ENCODE data around the gene NPAS3. TPM values are rescaled to one million over a fixed set of nuclear protein-coding genes. Genes with fewer than 3 reads are reported as not detected.

Gene NPAS3
- total RNA-seq, 1 experiment from 2014 or later = not detected

GRCh38 chr14:33685026-33685425 is 746.3 kb downstream of the NPAS3 start:
- CTCF ChIA-PET = no interaction called here
- no peaks in the 10 kb centered on the region for H3K4me1 ChIP-seq (ENCODE audit: control insufficient read depth in 1 of 2, insufficient read depth in 2 of 2, low read length in 2 of 2)
- no TSS peak for BruUV-seq (replicated peaks)

More at GRCh38 chr14:33685026-33685425, 746.3 kb downstream of the NPAS3 start:
- Histone ChIP-seq H3K36me3 (ENCODE audit: control insufficient read depth in 1 of 2, insufficient read depth in 2 of 2, low read length in 2 of 2) (no peaks in the 10 kb centered on the region), H3K27ac (ENCODE audit: low read depth, low read length) (no peak overlapping the region), H3K9me3 (ENCODE audit: control insufficient read depth in 1 of 2, insufficient read depth in 1 of 2, low read depth in 1 of 2, low read length in 2 of 2) (no peaks in the 10 kb centered on the region), H3K9ac (ENCODE audit: low read length) (no peak overlapping the region), H3K27me3 (ENCODE audit: insufficient read depth, low read length) (no peaks in the 10 kb centered on the region), H3K4me3 (replicated peaks in 1 of 2; ENCODE audit: low read depth in 1 of 2, low read length in 2 of 2) (no peak overlapping the region), H3K79me2 (ENCODE audit: insufficient read depth, low read length) (no peaks in the 10 kb centered on the region), H3K4me2 (ENCODE audit: low read length) (no peak overlapping the region), H4K20me1 (ENCODE audit: insufficient read depth) (no peaks in the 10 kb centered on the region), H3K9me2 (ENCODE audit: insufficient read depth) (no peaks in the 10 kb centered on the region), H2AFZ (ENCODE audit: low read depth, low read length, poor library complexity, severe bottlenecking) (no peak overlapping the region)
- intact Hi-C loops (cut with micrococcal nuclease) = no loop called here
- ChIA-PET POLR2A (no interaction called here), RAD21 (ENCODE audit: low non-redundant PET in 1 of 2, low total read pairs in 2 of 2, uncharacterized antibody in 2 of 2, unreplicated experiment in 2 of 2) (no interaction called here)
- ATAC-seq = no peak
- TF ChIP-seq, protein P1, sequence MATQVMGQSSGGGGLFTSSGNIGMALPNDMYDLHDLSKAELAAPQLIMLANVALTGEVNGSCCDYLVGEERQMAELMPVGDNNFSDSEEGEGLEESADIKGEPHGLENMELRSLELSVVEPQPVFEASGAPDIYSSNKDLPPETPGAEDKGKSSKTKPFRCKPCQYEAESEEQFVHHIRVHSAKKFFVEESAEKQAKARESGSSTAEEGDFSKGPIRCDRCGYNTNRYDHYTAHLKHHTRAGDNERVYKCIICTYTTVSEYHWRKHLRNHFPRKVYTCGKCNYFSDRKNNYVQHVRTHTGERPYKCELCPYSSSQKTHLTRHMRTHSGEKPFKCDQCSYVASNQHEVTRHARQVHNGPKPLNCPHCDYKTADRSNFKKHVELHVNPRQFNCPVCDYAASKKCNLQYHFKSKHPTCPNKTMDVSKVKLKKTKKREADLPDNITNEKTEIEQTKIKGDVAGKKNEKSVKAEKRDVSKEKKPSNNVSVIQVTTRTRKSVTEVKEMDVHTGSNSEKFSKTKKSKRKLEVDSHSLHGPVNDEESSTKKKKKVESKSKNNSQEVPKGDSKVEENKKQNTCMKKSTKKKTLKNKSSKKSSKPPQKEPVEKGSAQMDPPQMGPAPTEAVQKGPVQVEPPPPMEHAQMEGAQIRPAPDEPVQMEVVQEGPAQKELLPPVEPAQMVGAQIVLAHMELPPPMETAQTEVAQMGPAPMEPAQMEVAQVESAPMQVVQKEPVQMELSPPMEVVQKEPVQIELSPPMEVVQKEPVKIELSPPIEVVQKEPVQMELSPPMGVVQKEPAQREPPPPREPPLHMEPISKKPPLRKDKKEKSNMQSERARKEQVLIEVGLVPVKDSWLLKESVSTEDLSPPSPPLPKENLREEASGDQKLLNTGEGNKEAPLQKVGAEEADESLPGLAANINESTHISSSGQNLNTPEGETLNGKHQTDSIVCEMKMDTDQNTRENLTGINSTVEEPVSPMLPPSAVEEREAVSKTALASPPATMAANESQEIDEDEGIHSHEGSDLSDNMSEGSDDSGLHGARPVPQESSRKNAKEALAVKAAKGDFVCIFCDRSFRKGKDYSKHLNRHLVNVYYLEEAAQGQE (IDR thresholded peaks at IDR 0.05; ENCODE audit: low read depth) = no peak
- TF ChIP-seq EZH2phosphoT487 (IDR thresholded peaks at IDR 0.05; ENCODE audit: borderline replicate concordance) (no peak), ZNF274 (IDR thresholded peaks at IDR 0.05; ENCODE audit: low read depth, low read length) (no peak), ZBTB33 (IDR thresholded peaks at IDR 0.05; ENCODE audit: extremely low read depth, insufficient replicate concordance, low read length) (no peak), JUND (IDR thresholded peaks at IDR 0.05) (no peak), EZH2 (IDR thresholded peaks at IDR 0.05) (no peak), CEBPB (IDR thresholded peaks at IDR 0.05; ENCODE audit: low read depth) (no peak), FOSL1 (IDR thresholded peaks at IDR 0.05; ENCODE audit: low read depth) (no peak), EGR1 (IDR thresholded peaks at IDR 0.05; ENCODE audit: low read depth) (no peak), POLR2AphosphoS5 (IDR thresholded peaks at IDR 0.05; ENCODE audit: low read depth, low read length) (no peak)
- DNase-seq (ENCODE audit: low read depth, low spot score) = no peak
